IPS-15b (cell line): ENCODE measurements around the gene KRT40.

Source experiments
- H3K27me3 ChIP-seq: one replicate; pipeline ENCODE4 v1.6.1; 2013; ENCODE audit warnings: low read length; ENCODE audit not compliant: control insufficient read depth, insufficient read depth
- H3K36me3 ChIP-seq: one replicate; pipeline ENCODE4 v1.6.1; 2013; ENCODE audit warnings: low read length; ENCODE audit not compliant: control insufficient read depth, insufficient read depth
- H3K4me1 ChIP-seq: one replicate; pipeline ENCODE4 v1.6.1; 2013; ENCODE audit warnings: mild to moderate bottlenecking, low read length; ENCODE audit not compliant: control insufficient read depth, insufficient read depth
- H3K4me3 ChIP-seq: one replicate; pipeline ENCODE4 v1.5.1; 2013; ENCODE audit warnings: low read depth, low read length
- H3K9ac ChIP-seq: one replicate; pipeline ENCODE4 v1.6.1; 2013; ENCODE audit warnings: low read depth, mild to moderate bottlenecking, low read length
- H3K9me3 ChIP-seq: one replicate; pipeline ENCODE4 v1.6.1; 2013; ENCODE audit warnings: mild to moderate bottlenecking, low read length; ENCODE audit not compliant: control insufficient read depth, insufficient read depth

KRT40 gene

DNA sequence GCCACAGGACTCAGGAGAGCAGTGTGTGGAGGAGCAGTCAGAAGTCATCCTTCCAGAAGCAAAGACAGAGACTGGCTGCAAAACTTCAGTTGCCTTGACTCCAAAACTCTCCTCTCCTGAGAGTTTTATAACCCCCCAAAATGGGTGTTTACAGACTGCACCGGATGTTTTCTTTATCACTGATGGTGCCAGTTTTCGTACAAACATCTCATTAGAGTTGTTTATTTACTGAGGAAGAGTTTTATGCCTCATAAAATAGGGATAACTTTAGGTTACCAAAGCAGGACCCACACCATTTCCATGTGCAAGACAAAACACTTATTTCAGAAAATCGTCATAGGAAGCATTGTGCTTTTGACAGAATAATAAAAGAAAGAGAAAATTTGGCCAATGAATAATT, at the start of gene KRT40:
Gene KRT40 (minus strand): TSS at position 101 of the 400 bp plus-strand sequence. CDS start 53 bp downstream, at position 48.
- no peak within 1 kb of the TSS for H3K9ac ChIP-seq
- H3K27me3 ChIP-seq: no peaks in the 10 kb centered on the region
- H3K4me3 ChIP-seq: no peak within 1 kb of the TSS
- no peaks in the 10 kb centered on the region for H3K4me1 ChIP-seq
- H3K36me3 ChIP-seq: no peaks in the 10 kb centered on the region
- no peaks in the 10 kb centered on the region for H3K9me3 ChIP-seq

DNA sequence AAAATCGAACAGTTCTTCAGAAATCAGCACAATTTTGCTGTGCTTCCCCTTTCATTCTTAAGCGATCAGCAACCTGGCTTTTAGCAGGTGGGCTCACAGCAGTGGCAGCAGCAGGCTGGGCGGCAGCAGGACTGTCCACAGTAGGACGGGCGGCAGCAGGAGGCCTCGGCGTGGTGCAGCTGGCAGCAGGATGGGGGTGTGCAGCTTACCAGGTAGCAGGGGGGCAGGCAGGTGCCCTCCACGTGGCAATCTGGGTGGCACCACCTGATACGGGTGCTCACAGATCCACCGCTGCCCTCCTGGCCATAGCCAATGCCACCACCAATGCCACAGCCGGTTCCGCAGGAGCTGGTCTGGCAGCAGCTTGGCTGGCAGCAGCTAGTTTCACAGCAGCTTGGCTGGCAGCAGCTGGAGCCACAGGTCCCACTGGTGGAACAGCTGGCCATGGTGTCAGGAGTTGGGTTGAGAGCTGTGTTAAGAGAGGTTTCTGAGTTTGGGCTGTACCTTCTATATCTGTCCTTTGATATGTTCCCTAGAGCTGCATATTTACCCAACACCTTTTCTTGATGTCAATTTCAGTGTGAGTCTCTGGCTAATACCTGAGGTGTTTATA, 45.6 kb upstream of the KRT40 start, which contains the start of gene KRTAP1-4:
Gene KRTAP1-4 (minus strand): TSS at position 563 of the 613 bp plus-strand sequence. CDS start 117 bp downstream, at position 446.
- H3K36me3 ChIP-seq: no peaks in the 10 kb centered on the region
- H3K27me3 ChIP-seq: no peaks in the 10 kb centered on the region
- H3K4me1 ChIP-seq: no peaks in the 10 kb centered on the region
- no peak within 1 kb of the TSS for H3K4me3 ChIP-seq
- no peaks in the 10 kb centered on the region for H3K9me3 ChIP-seq
- no peak within 1 kb of the TSS for H3K9ac ChIP-seq

DNA sequence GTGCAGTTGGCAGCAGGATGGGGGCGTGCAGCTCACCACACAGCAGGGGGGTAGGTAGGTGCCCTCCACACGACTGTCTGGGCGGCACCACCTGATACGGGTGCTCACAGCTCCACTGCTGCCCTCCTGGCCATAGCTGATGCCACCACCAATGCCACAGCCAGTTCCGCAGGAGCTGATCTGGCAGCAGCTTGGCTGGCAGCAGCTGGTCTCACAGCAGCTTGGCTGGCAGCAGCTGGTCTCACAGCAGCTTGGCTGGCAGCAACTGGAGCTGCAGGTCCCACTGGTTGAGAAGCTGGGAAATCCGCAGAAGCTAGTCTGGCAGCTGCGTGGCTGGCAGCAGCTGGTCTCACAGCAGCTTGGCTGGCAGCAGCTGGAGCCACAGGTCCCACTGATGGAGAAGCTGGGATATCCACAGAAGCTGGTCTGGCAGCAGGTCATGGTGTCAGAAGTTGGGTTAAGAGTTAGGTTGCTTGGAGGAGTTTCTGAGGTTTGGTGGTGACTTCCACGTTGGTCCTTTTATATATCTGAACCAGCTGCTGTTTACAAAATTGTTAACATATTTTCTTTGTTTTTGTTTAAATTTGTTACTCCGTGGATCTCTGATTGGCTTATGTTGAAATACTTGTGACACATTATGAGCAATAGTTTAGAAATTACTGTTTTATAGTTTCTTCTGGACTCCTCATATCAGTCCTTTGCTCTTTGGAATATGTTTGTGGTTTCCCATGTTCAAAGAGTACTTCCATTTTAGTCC, 42.8 kb upstream of the KRT40 start, which contains the start of gene KRTAP1-5:
Gene KRTAP1-5 (minus strand): TSS at position 494 of the 757 bp plus-strand sequence. CDS start 53 bp downstream, at position 441.
- Histone ChIP-seq H3K4me1 (no peaks in the 10 kb centered on the region), H3K27me3 (no peaks in the 10 kb centered on the region), H3K4me3 (no peak within 1 kb of the TSS), H3K9me3 (no peaks in the 10 kb centered on the region), H3K9ac (no peak within 1 kb of the TSS), H3K36me3 (no peaks in the 10 kb centered on the region)

- Histone ChIP-seq H3K36me3 (no peaks in the 10 kb centered on the region), H3K9ac (no peak overlapping the region), H3K4me3 (no peak overlapping the region), H3K4me1 (no peaks in the 10 kb centered on the region), H3K27me3 (no peaks in the 10 kb centered on the region), H3K9me3 (no peaks in the 10 kb centered on the region)
These were observed 40.6 kb upstream of the KRT40 start for GRCh38 chr17:41024697-41025096.

GRCh38 chr17:41020336-41020735, 36.2 kb upstream of the KRT40 start:
- Histone ChIP-seq H3K27me3 (no peaks in the 10 kb centered on the region), H3K4me3 (no peak overlapping the region), H3K4me1 (no peaks in the 10 kb centered on the region), H3K36me3 (no peaks in the 10 kb centered on the region), H3K9ac (no peak overlapping the region), H3K9me3 (no peaks in the 10 kb centered on the region)

GRCh38 chr17:41019415-41019814, 35.3 kb upstream of the KRT40 start:
- H3K36me3 ChIP-seq: no peaks in the 10 kb centered on the region
- H3K27me3 ChIP-seq: no peaks in the 10 kb centered on the region
- H3K4me3 ChIP-seq: no peak overlapping the region
- H3K9ac ChIP-seq: no peak overlapping the region
- no peaks in the 10 kb centered on the region for H3K4me1 ChIP-seq
- no peaks in the 10 kb centered on the region for H3K9me3 ChIP-seq

GRCh38 chr17:41018541-41018940, 34.4 kb upstream of the KRT40 start:
- no peak overlapping the region for H3K9ac ChIP-seq
- H3K9me3 ChIP-seq: no peaks in the 10 kb centered on the region
- no peak overlapping the region for H3K4me3 ChIP-seq
- no peaks in the 10 kb centered on the region for H3K36me3 ChIP-seq
- H3K4me1 ChIP-seq: no peaks in the 10 kb centered on the region
- no peaks in the 10 kb centered on the region for H3K27me3 ChIP-seq

DNA sequence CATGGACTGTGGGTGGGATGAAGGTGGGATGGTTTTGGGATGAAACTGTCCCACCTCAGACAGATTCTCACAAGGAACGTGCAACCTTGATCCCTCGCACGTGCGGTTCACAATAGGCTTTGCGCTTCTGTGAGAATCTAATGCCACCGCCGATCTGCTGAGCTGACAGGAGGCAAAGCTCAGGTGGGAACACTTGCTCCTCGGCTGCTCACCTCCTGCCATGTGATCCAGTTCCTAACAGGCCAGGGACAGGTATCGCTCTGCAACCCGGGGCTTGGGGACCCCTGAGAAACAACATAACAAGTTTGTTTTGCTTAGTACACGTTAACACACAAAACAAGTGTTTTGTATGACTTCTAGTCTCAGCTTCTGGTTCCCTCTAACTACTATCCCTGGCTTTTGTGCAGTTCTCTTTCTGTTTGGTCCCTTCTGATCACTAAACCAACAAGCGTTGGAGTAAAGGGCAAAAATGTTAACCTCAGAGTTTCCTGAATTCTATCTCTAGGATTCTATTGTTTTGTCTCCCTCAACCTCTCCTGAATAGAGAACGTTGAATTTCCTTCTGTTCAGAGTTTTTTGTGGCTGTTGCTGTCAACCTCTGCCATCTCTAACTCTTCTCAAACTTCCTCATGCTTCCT, 32.6 kb upstream of the KRT40 start:
- Histone ChIP-seq H3K36me3 (no peaks in the 10 kb centered on the region), H3K4me3 (no peak overlapping the region), H3K27me3 (no peaks in the 10 kb centered on the region), H3K9me3 (no peaks in the 10 kb centered on the region), H3K9ac (no peak overlapping the region), H3K4me1 (no peaks in the 10 kb centered on the region)

- Histone ChIP-seq H3K4me1 (no peaks in the 10 kb centered on the region), H3K4me3 (no peak overlapping the region)
These were observed 31.3 kb upstream of the KRT40 start for GRCh38 chr17:41015454-41015853.

DNA sequence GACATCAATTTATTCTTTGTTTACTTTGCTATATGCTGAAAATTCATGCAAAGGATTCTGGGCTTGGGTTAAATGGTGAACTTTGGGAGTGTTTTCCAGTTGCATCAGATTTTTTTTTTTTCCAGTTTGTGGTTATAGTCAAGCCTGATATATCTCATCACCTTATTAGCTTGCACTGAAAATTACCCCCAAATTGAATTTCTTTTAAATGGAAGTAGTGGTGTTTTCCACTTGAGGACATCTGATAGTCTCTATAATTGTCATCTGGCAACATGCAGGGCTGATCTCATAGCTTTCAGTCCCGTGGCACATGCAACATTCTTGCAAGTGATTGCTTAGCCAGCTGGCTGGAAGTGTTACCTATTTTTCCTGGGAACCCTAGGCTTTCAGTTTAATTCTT, 29.5 kb upstream of the KRT40 start:
- Histone ChIP-seq H3K27me3 (no peaks in the 10 kb centered on the region), H3K4me3 (no peak overlapping the region), H3K9me3 (no peaks in the 10 kb centered on the region), H3K36me3 (no peaks in the 10 kb centered on the region), H3K9ac (no peak overlapping the region), H3K4me1 (peaks cover 2% of the 10 kb centered on the region)

More at GRCh38 chr17:41015454-41015853, 31.3 kb upstream of the KRT40 start:
- H3K9ac ChIP-seq: no peak overlapping the region
- H3K36me3 ChIP-seq: no peaks in the 10 kb centered on the region
- H3K9me3 ChIP-seq: no peaks in the 10 kb centered on the region
- no peaks in the 10 kb centered on the region for H3K27me3 ChIP-seq

DNA sequence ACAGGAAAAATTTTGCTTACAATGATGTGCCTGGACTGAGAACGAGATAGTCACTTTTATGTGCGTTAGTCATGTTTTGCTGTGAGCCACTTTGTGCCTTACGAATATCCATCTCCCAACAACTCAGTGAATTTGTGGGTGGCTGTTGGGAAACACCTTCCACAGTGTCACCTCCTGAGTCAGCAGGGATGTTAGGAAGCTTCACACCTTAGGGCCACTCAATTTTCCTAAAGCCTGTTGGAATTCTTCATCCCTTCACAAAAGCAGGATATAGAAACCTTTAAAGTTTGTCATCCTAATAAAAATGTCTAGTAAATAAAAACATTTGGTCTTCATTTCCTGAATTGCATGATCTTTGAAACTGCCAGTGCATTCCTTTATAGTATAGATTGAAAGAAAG, 29.1 kb upstream of the KRT40 start:
- Histone ChIP-seq H3K9me3 (no peaks in the 10 kb centered on the region), H3K4me1 (peaks cover 2% of the 10 kb centered on the region), H3K9ac (no peak overlapping the region), H3K36me3 (no peaks in the 10 kb centered on the region), H3K27me3 (no peaks in the 10 kb centered on the region), H3K4me3 (no peak overlapping the region)
